NCI-H2227 (cell line): ENCODE data around the gene FNDC1.

Experiments
- DNase-seq: peaks from one replicate; lab custom pipeline; 2025; ENCODE audit not compliant: unreplicated experiment; lab: John Stamatoyannopoulos, UW

The FNDC1 gene

GRCh38 chr6:159157431-159157830, 11.8 kb upstream of the FNDC1 start:
- no peak for DNase-seq

DNA sequence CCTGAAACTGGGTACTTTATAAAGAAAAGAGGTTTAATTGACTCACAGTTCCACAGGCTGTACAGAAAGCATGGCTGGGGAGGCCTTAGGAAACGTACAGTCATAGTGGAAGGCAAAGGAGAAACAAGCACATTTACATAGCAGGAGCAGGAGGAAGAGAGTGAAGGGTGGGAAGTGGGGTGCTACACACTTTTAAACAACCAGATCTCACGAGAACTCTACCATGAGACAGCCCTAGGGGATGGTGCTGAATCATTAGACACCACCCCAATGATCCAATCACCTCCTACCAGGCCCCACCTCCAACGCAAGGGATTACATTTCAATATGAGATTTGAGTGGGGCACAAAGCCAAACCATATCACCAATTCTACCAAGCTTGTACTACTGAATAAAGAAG, 7.4 kb upstream of the FNDC1 start:
- DNase-seq, result no peak

GRCh38 chr6:159163901-159164370, 5.3 kb upstream of the FNDC1 start:
- no peak for DNase-seq

DNA sequence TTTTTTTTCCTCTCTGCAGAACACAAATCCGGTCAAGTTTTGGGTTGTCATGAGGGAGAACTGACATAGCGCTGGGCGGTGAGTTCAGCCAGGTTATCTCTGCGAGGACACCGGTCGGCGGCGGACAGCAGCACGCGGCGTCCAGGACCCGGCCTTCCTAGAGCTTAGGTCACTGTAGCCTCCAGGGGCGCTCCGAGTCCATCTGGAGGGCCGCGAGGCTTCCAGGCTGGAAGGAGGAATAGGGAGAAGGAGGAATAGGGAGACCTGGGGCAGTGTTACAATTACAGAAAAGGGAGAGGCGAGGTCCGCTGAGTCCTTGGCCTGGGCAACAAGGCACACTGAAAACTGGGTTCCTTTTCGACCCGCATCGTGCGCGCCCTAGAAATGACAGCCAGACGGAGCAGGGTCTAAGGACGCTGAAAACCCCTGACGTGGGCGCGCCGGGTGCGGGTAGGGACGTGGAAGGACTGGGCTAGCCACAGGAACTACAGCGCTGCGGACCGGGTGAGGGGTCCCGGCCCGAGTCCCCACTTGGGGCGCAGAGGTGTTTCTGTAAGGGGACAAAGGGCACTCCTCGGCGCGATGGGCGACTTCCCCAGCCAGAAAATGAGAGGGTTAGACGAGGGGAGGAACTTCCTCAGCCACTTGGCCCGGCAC, 536 bp upstream of the FNDC1 start:
- DNase-seq, result no peak

DNA sequence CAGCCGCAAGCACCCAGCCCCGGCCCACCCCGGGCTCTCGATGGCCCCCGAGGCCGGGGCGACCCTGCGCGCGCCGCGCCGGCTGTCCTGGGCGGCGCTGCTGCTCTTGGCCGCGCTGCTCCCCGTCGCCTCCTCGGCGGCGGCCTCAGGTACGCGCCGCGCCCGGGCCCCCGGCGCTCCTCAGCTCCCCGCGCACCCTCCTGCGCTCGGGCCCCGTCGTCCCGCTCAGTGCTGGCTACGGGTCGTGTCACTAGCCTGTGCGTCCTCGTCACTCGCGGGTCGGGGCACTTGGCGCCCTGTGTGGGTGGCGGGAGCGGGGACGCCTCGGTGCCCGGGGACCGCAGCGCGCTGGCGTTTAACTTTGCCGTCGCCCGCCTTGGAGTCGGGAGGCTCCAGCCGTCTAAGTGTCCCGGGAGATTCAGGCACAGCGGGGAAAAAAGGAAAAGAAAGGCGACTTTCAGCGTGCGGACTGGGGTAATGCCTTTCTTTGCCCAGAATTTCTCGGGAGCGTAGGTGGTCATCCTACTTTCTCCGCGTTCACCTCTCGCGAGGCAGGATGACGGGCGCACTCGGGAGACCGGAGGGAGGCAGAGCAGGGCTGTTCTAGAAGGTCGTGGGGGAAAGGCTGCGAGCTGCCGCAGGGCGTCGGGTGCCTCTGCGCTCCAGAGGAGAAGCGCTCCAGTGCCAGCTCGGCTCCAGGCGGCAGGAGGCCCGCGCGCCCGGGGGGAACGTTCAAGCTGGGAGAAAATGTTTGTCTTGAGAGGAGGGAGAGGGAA, 545 bp downstream of the FNDC1 start:
- no peak for DNase-seq

GRCh38 chr6:159170333-159170672, 1.1 kb downstream of the FNDC1 start:
- no peak for DNase-seq

DNA sequence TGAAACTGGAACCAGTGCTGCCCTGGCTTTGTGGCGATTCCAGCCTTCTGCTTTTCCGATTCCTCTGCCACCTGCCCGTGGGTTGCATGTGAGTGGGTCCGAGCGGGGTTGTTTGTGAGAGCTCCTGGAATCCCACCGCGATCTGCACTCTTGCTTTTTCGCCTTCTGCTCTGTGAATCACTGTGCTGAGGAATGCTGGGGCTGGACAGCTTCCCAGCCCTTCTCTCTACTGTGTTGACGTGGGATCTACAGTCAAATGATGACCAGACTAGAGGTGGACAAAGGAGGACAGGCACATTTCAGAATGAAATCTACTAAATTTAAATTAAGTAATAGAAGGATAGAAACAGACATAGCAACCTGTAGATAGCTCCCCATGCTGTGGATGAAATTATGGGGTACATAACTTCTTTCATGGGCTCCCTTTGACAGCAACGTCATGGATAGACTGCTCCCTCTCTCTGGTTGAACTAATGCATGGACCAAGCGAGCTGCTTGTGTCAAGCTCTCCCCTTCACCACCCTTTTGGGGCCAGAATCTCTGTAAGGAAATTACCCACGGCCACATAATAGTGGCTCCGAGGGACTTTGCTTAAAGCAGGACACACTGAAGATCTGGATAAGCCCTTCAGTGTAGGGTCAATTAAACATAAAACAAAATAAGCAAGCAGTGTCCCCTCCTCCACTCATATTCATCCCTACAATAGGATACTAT, 2.0 kb downstream of the FNDC1 start:
- no peak for DNase-seq

DNA sequence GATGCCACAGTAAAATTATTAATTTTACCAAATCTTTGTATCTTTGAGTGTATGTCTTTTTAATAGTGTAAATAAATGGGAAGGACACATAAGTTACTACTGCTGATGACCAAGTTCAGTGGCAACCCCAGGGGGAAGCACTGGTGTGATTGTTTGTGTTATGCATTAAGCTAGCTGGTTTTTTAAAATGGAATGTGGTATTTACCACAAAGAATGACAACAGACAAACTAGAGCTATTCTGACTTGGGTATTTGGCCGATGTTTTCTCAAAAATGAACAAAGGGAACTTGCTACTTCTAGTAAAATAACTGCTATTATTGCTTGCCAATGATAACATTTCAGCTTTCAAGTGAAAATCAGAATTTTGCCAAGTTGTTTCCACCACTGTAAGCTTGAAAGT, 2.9 kb downstream of the FNDC1 start:
- DNase-seq, result no peak

- DNase-seq, result peak; percentile 56
These were observed 5.2 kb downstream of the FNDC1 start for GRCh38 chr6:159174263-159174969.

GRCh38 chr6:159176913-159177312, 7.7 kb downstream of the FNDC1 start:
- DNase-seq, result no peak

- no peak for DNase-seq
These were observed 9.6 kb downstream of the FNDC1 start for GRCh38 chr6:159178847-159179246.

DNA sequence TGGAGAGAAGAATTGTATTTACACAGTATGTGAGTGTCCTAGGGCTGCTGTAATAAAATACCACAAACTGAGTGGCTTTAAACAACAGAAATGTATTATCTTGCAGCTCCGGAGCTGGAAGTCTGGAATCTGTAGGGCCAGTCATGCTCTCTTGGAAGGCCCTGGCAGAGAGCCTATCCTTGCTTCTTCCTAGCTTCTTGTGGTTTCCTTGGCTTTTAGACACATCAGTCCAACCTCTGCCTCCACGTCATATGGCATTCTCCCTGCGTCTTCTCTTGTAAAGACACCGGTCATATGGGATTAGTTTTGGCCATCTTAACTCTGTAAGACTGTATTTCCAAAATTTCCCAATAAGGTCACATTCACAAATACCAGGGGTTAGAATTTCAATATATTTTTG, 10.8 kb downstream of the FNDC1 start:
- no peak for DNase-seq

- DNase-seq, result no peak
These were observed 12.7 kb downstream of the FNDC1 start for GRCh38 chr6:159181914-159182313.

DNA sequence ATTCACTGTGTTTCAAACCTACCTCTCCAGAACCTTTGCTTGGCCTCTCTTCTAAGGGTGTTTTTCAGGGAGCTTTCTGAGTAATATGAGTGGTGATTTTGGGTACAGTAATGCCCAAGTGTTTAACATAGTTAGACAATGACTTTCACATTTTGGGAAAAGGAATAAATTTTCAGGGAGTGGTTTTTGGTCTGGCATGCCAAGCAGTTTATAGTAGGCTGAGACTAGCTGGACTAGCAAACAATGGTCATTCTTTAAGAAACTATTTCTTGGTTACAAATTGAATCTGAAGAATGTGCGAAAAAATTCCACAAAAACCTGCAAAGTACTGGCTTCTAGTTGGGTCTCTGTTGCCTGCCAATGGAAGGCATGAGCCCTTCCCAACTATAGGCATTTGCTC, 15.4 kb downstream of the FNDC1 start:
- no peak for DNase-seq

DNA sequence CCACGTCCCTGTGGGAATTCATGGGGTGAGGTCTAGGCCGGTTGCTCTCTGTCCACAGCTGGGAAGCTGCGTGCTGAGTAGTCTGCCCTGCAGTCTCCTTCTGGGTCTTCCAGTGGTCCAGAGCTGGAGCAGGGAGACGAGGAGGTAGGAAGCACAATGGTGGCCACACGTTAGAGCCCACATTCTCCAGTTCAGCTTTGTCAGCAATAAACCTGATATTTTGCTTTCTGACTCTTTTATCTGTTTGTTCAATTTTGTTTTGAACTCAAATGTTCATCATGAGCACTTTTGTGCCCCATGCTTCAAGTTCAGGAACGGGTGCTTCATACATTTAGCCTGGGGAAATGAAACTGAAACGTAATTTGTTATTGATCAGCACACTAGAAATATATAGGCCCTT, 21.3 kb downstream of the FNDC1 start:
- DNase-seq, result no peak

DNA sequence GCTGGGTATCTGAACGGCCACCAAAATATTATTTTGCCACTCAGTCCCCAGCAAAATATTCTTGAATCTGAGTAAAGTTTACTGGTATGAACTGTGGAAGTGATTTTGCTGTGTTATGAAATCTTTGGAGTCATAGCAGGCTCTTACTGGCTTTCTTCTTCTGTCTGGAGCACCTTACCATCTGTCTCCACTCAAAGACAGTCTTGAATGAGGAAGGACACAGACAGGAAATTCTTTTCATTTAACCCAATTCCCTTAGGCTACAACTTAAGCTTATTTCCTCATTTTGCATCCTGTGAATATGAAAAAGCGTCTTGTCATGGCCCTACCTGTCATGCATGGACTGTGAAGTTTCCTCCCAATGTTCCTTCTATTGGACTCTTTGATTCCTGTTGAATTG, 24.7 kb downstream of the FNDC1 start:
- no peak for DNase-seq

DNA sequence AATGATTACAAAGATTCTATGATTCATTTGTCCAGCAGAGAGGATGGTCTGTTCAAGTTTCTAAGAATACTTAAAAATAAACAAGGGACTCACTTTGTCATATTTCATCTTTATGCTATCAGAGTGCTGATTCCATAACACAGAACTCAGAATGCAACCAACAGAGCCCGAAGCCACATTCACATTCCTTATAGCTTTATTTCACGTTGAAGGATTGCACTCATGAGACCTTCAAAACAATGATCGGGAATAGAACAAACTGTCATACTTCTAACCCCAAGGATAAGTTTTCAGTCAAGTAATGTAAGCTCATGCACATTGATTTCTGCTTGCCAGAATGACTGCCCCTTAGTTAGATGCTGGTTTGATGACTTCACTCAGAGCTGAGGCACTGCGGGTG, 25.2 kb downstream of the FNDC1 start:
- no peak for DNase-seq

DNA sequence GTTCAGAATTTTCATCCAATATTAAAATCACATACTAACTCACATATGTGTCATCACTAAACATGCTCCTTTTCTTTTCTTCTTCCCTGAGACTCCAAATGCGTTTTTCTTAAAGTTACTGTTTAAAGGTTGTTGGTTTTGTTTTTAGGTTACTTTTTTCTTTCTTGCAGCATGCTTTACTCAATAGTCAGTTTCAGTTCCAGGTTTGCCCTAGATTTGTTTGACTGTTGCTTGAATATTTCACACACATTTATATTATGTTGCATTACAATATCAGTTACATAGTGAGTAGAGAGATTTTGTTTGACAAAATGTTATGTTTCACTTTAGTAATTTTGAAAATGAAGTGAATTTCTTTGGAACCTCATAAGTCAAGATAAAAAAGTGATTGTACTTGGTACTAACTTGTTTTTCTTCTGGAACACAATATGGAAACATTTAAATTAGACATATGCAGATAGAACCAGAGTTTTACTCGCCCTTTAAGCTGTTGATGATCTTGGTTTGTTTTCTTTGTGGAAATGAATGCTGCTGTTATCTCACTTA, 27.3 kb downstream of the FNDC1 start:
- DNase-seq, result no peak

- no peak for DNase-seq
These were observed 28.1 kb downstream of the FNDC1 start for GRCh38 chr6:159197251-159197650.

DNA sequence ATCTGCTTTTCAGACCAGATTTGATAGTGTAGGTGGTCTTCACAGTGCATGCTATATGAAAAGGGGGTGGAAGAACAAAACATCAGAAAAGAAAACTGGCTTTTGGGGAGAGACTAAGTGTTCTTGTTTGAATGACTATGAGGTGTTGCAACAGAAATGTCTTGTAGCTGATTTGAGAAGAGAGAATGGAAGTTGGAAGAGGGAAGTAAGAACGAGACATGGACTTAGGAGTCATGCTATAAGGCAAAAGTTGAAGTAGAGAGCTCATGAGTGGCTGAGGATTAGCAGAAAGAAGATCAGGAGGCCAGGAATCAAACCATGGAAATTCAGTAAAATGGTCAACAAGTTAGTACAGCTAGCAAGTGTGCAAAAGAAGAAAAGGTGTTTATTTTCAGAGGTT, 32.1 kb downstream of the FNDC1 start:
- no peak for DNase-seq

DNA sequence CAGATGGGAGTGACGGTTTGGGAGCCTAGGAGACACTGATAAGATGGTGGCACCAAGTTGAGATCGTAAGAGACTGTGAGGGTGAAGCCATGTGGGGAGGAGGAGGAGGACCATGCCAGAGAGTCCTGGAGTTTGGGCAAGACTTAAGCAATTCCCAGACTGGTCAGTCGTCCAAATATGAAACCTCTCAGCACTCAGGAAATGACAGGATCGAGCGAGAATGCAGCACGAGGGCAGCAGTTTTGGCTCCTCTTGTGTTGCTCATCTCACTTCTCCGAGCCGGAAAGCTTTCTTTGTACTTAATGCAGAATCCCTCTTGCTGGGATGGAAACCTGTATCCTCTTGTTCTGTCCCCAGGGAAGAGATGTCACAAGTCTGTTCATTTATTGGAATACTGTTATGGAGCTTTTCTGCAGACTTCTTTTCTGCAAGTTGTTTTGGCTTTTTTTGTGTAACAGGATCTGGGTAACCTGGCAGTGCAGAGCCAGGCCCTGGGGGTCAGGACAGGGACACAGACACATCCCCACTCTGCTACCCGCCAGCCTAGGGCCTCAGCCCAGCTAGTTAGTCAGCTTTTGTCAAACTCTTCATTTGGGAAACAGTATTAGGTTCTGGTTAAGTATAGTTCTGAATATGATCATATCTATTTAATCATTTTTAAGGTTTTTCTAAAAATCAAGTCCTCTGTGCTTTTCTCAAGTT, 34.3 kb downstream of the FNDC1 start:
- no peak for DNase-seq
